Vagina (tissue), 2 donors: ENCODE results near the gene SPOP.
A peak's percentile ranks its signal among the peaks of the same experiment; 100 is the strongest.

Experiments
- POLR2A ChIP-seq, 2 donors: fragments of 450-650 bp; IDR thresholded peaks; one replicate each; pipeline ENCODE4 v1.6.1; 2017; ENCODE audit warnings: antibody characterized with exemption in 2 of 2, mild to moderate bottlenecking in 2 of 2, moderate library complexity in 2 of 2
- TF ChIP-seq, protein P1 (sequence below), 3 experiments: fragments of 450-650 bp in 2 of 3; fragments of 200-600 bp in 1 of 3; sonication (generic) in 1 of 3; IDR thresholded peaks; one replicate each; pipeline ENCODE4 v1.5.1; 2017 to 2019; ENCODE audit warnings: antibody characterized with exemption in 3 of 3, mild to moderate bottlenecking in 2 of 3, moderate library complexity in 2 of 3

DNA sequence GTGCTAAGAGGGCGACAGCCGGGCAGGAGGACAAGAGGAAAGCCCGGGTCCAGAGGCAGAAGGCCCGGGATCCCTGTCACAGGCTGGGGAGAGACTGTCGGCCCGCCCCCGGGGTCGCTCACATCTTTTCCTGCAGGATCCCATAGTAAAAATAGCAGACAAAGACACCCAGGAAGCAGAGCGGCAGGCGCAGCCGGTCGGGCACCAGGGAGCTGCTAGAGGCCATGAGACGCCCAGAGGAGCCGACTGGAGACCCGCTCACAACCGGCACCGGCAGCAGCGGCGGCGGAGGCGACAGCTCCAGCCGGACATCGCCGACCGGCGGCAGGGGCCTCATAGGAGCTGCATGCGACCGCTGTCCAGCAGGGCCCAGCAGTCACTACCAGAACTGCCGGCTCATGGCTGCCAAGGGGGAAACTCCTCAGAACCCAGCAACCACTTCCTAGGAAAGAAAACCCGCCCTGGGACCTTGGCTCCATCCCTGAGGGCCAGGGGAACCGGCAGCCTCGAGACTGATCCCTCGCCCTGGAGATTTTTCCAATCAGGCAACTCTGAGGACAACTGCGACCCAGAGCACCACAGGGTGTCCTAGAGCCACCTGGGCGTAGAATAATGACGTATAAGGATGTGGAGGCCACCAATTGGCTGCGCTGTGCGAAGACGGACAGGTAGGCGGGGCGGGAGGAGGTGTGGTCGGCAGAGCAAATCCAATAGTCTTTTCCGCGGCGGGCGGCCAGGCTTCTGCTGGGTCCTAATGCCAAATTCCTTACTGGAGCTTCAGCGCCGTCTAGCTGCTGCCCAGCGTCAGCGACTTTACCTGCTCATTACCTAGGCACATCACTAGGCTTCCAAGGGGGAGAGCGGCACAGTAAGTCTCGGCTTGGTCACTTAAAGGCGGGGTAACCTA is 30.0 kb upstream of the SPOP start, which contains the start of gene SLC35B1:
- TF ChIP-seq, protein P1, sequence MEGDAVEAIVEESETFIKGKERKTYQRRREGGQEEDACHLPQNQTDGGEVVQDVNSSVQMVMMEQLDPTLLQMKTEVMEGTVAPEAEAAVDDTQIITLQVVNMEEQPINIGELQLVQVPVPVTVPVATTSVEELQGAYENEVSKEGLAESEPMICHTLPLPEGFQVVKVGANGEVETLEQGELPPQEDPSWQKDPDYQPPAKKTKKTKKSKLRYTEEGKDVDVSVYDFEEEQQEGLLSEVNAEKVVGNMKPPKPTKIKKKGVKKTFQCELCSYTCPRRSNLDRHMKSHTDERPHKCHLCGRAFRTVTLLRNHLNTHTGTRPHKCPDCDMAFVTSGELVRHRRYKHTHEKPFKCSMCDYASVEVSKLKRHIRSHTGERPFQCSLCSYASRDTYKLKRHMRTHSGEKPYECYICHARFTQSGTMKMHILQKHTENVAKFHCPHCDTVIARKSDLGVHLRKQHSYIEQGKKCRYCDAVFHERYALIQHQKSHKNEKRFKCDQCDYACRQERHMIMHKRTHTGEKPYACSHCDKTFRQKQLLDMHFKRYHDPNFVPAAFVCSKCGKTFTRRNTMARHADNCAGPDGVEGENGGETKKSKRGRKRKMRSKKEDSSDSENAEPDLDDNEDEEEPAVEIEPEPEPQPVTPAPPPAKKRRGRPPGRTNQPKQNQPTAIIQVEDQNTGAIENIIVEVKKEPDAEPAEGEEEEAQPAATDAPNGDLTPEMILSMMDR (IDR thresholded peaks at IDR 0.05) = peak; percentile 26 to 43 (median 35)
- TF ChIP-seq POLR2A (IDR thresholded peaks at IDR 0.05) = no peak
